HG03575 (cell line): ENCODE measurements around the gene ALG12.

Source experiments
- ATAC-seq: cut with Tn5 transposase; IDR thresholded peaks from one replicate; pipeline ENCODE4 v1.9.1; 2021; ENCODE audit not compliant: unreplicated experiment, insufficient number of reproducible peaks, low FRiP score; ENCODE audit errors: extremely low read depth

Gene ALG12

DNA sequence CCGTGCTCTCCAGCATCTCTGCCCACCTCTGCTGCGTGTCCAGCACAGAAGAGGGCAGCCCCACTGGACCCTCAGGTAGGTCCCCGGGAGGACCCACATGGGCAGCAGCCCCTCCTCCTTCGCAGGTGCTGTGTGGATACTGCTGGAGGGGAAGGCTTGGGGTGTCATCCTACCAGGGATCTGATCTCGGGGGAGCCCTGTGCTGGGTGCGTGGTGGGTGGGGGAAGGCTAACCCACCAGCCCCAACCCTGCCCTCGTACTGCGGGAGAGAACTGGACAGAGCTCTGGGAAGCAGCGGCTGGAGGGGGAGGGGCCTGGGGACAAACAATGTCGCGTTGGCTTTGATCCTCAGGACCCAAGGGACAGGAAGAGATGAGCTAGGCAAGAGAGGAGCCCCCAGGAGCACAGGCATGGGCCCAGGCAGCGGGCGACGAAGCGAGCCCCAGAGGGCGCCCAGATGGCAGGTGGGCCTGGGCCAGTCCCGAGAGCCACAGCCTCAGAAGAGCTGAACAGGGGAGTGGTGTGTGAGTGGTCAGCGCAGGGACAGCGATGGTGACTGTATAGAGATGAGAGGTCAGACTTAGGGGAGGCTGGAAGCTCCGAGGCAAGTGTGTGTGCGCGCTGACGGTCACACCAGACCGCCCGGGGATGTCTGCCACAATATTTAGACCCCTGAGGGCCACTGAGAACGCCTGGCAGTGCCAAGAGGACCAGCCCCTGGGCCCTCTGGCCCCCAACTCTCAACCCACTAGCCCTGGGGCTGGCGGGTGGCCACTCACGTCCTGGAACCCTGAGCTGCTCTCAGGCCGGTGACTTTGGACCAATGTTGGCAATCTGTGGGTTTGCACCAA is 40.9 kb upstream of the ALG12 start:
- no peak for ATAC-seq

DNA sequence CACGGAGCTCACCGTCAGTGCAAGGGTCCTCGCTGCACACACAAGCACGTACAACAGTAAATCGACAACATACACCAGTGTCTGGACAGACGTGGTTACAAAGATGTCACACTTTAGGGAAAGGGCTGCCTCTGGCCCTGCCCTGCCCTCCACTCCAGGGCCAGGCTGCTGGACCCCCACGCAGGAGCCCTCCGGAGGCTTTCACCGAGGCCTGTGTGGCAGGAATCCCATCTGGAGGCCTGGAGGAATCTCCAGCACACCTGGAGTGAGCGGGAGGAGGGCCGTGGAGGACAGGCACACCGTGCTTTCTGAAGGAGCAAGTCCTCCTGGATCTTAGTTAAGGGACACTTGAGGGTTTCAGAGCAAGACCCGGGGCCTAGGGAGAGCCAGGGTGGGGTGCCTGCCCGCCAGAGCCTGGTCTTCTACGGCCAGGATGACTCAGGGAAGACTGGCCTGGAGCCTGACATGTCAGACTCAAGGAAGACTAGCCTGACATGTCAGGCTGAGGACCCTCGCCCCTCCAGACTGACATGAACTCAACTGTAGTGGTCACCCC is 40.2 kb upstream of the ALG12 start:
- no peak for ATAC-seq

DNA sequence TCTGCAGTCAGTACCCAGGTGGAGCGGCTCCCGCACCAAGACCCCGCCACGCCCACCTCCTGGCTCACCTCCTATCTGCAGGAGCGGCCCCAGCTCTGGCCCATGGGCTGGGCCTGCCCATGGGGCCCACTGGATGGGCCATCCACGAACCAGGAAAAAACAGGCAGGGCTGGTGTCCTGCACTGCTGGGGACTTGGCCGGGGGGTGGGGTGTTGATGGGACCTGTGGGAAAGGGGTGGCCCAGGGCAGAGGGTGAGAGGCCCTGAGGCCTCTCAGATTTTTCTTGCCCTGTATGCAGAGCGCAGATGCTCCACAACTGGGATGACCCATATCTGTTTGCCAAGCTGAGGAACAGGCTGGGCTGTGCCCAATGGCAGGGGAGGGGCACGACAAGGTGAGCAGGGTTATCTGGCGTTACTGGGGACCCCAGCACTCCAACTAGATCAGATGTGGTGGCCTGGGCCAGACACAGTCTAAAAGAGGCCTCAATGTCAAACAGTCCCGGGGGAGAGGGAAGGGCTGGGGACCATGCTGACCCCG is 39.7 kb upstream of the ALG12 start:
- ATAC-seq: no peak

DNA sequence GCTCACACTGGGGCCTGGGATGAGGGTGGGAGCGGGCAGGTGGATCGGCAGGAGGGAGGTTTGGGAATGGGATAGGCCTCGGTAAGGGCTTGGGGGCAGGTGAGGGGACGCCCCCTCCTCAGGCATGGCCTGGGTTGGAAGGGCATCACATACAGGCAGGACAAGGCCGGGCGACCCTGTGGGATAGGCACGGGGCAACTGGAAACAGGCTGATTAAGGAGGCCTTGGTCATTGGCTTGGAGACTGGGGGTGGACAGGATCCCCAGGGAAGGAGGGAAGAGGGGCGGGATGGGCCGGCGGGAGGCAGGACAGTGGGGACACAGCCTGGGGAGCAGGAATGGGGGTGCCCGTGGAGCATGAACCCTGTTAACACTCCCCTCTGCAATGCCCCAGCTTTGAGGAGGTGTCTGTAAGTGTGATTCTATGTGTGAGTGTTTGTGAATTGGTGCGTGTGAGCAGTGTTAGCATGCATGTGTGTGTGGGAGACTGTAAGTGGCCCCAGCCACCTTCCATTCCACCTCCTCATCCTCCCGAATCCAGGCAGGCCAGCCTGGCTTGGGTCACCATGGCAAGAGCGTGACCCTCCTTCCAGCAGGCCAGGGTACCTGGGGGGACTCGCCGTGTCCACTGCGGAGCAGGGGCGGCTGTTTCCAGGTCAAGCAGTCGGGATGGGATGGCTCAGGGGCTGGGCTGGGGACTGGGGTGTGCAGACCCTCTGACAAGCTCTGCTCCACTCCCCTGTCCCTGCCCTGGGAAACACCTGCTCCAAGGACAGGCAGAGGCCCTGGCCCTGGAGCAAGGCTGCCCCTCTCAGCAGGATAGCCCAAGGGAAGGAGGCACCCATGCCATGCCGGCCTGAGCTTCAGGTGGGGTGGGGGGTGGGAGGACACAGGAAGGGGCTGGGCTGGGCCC is 38.9 kb upstream of the ALG12 start:
- ATAC-seq: no peak

DNA sequence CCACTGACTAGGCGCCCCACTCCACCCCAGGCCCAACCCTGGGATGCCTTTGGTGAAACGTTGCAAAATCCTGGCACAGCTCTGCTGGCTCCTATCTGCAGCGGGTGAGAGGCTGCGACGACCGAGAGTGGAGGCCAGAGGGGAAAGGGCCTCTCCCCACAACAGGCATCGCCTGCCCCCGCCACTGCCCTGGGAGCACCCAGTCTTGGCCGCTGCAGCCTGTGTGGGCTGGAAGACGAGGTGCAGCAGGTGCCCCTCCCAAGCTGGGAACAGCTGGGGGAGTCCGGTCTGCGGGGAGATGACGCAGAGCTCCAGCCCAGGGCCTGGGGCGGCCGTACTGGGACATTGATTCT is 38.2 kb upstream of the ALG12 start:
- no peak for ATAC-seq

DNA sequence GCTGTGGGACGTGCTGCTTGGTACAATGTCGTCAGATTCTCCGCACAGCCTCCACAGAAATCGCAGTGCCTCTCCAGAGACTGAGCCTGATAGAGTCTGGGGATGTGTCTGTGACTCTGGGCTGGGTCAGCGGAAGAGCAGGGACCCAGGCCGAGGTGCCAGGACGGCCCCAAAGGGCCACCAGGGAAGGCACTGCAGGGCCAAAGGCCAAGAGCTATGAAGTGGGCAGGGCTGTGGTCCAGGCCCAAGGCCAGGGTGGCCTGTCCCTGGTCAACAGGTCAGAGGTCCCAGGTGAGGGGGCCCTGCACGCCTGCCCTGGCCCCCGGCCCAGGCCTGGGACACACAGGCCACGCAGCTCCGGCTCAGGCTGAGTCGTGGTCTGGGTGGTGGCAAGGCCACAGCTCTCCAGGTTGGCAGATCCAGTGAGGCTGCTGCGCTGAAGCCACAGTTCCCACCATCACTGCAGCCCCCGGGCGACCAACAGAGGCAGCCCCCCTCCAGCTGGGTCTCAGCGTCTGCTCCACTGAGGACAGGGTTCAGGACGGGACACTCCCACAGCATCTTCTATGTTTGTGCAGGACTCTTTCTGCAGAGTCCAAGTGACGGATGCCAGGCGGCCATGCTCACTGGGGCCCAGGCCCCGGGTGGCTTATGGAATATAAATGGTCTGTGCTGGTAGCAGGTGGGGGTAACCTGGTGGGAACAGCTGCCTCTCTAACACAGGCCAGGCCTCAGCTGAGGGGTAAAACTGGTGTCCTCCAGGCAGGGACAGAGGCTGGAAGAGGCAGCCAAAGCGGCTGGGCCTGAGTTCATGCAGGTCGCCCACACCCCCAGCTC is 37.6 kb upstream of the ALG12 start:
- no peak for ATAC-seq

DNA sequence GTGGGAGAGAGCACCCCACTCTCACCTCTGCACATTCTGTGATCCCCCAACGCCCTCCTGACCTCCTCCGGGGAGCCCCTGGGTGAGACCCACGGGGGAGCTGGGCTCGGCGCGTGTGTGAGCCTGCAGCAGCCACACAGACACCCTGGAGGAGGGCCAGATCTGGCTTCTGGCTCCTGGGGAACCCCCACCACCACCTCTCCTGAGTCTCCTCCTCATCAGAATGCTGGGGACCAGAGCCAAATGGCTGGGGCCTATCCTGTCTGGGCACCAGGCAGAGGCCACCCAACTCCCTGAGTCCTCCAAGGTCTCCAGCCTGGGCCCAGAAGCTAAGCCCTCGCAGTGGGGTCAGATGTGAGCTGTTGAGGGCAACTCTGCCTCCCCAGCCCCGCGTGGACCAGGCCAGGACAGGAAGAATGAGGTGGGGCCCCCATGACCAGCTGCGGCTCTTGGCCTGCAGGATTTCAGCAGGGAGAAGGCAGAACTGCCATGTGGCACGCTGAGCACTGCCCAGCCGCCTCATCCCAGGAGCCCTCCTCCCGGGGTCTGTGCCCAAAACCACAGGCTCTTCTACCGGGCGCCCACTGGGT is 36.8 kb upstream of the ALG12 start:
- no peak for ATAC-seq

DNA sequence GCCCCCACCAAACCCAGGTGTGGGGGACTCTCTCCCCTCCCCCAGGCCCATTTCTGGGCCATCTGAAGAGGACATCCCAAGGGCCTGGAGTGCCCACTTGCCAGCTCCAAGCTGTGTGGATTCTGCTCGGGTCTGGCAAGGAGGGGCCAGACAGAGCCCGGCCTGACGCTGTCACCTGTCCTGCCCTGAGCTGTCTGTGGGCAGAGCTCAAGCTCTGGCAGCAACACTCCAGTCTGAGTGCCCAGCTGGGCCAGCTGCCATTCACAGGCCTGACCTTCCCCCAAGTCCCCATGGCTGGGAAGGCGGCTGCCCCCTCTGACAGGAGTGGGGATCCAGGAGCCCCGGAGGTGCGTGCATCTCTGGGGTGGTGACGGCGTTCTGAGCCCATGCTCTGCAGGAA is 36.1 kb upstream of the ALG12 start:
- ATAC-seq: no peak

DNA sequence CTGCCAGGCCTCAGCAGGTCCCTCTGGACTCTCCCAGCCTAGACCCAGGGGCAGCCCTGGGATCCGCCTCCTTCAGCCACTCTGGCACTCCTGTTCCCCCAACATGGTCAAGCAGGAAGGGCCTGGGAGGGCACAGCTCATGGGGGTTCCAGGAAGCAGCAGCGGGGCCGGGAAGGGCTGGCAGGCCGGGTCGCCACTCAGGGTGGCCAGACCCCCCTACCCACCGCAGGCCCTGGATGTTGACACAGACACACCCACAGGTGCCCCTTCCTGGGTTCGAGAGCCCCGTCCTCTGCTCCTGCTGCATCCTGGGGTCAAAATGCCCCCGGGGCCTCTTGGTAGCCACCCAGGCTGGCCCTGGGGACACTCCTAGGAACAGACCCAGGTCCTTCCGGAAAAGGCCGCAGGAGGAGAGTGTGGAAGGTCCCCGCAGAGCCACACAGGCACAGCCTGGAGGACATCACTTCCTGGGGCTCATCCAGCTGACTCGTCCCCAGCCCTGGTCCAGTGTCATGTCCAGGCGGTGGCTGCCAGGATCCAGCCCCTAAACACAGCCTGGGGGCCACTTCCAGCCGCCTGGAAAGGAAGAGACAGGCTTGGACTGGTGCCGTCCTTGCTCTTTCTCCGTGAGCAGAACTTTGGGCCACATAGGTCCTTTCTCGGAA is 35.6 kb upstream of the ALG12 start:
- no peak for ATAC-seq

DNA sequence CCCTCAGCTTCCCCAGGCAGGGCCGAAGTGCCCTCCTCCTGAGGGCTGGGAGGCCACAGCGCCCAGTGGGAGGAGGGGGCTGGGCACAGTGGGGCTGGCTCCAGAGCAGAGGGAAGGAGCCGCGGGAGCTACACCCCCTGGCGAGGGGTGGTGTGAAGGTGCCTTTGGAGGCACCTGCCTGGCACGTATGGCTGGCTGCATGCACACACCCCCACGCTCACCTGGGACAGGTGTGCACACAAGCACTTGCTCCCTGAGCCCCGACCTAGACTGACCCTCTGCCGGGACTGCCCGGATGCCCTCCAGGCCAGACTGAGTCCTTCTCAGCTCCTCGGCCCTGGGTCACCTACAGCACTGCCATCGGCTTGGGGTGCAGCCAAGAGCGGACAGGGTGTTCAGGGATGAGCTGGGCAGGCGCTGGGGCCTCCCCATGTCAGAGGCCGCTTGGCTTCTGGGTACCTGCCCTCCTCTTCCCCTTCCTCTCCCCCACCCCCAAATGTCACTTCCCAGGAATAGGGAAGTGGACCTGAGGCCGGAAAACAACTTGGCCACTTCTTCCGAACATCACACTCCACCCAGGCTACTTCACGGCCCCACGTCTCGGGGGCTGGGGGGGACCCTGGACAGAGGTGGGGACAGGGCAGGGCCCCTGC is 34.9 kb upstream of the ALG12 start:
- ATAC-seq: no peak

DNA sequence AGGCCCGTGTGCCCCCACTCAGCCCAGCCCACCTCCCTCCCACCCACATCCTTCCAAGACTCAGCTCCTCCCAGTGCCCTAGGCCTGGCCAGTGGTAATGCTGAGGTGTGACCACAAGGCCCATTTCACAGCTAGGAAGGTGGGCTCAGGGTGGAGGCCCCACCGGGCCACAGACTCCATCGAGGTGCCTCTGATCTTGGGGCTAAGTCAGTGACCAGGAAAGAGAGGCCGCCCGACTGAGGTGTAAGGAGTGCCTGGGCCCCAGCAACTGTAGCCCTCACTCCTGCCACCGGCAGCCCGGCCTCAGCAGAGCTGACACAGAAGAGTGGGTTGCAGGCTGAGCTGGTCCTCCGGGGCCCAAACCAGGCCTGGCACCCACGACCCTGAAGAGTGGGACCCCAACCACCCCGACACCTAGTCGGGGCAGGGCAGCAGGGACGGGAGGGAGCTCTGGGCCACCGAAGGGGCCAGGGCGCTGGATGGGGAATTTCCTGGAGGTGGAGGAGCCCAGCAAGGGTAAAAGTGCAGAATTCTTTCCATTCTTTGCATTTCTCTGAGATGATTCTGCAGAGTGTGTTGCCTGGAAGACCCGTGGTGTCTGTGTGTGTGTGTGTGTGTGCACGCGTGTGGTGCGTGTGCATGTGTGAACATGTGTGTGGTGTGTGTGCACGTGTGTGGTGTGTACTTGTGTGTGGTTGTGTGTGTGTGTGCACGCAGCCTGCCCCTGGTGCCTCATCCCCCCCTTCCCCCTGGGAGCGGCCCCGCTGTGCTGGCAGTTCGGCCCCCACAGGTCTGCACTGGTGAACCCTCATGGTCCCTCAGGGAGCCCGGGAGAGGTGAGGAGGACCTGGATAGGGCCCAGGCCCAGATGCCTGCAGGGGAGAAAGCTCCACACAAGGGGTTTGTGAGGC is 34.0 kb upstream of the ALG12 start:
- no peak for ATAC-seq

DNA sequence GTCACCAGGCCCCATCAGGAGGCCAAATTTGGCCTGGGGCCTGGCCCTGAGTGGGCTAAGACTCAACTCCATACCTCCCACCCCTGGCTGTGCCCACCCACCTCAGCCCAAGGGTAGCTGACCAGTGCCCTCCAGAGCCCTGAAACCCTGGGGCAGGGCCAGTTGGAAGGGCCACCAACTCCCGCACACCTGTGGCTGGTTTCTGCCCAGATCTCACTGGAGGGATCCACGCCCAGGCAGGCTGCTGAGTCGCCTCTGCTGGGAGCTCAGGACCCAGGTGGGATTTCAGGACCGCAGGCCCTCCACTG is 33.4 kb upstream of the ALG12 start:
- ATAC-seq: no peak

DNA sequence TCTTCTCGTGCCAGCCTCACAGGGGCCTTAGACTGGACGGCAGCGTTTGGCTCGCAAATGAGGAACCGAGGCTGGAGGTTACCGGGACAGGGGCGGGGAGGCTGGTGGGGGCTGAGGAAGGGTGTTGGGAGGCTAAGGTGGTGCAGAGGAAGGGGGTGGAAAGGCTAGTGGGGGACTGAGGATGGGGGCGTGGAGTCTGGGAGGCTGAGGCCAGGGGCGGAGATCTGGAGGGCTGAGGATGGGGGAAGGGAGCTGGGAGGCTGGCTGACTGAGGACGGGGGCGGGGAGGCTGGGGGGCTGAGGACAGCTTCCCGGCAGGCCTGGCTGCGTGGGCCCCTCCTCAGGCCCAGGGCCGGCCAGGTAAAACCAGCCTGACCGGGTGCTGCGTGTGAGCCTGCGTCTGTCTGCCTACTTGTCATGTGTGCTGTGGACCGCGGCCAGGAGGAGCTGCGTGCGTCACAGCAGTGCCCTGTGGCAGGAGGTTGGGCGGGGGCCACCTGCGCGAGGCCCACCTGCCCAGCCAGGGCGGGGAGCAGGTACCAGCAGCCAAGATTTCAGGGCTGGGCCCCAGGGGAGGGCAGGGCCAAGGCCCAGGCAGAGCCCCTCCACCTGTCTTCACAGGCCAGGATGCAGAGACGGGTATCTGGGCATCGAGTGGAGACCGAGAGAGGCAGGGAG is 32.9 kb upstream of the ALG12 start:
- ATAC-seq: no peak

DNA sequence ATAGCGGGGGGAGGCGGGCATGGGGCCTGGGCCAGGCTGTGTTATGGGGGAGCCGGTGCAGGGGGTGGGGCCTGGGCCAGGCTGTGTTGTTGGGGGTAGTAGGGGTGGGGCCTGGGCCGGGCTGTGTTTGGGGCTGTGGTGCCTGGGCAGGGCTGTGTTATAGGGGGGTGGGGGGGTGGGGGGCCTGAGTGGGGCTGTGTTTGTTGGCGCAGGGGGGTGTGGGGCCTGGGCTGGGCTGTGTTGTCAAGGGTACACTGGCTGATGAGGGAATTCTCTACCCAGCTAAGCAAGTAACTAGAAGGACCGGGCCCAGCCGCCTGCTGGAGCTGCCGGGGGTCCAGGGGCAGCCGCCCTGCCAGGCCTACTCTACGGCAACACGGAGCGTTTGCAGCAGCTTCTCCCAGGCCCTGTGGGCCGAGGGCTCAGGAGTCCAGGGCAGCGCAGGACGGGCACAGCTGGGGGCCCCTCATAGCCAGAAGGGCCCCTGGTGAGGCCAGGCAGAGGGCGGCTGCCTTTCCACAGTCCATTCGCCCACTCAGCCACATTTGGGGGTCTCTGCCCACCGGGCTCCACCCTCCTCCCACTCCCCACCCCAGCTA is 32.3 kb upstream of the ALG12 start:
- no peak for ATAC-seq

DNA sequence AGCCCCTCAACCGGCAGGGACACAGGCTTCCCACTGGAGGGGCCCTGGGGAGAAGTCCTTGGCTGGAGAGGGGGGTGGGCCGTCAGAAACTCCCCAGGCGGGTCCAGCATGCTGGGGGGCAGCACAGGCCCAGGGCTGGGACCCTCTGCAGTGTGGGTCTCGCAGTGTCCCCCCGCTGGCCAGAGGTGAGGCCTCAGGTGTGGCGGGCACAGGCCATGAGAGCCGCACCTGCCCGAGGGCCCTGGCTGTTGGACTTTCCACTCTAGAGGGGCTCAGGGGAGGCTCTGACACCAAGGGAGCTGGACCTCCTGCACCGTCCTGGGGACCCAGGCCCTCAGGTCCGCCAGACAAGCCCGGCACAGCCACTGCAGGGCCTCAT is 31.7 kb upstream of the ALG12 start:
- ATAC-seq: no peak
